ENCODE results near the gene FUS. TPM values are rescaled to one million over a fixed set of nuclear protein-coding genes. Genes with fewer than 3 reads are reported as not detected.

FUS gene
- polyA plus RNA-seq, 4 donors: 601 to 671 (median 647) TPM

GRCh38 chr16:31225193-31225592 is 45.3 kb downstream of the FUS start:
- DNase-seq (ENCODE audit: low read depth in 4 of 4, low spot score in 3 of 4): no peak

GRCh38 chr16:31228206-31228605 is 48.3 kb downstream of the FUS start:
- no peak for DNase-seq (ENCODE audit: low read depth in 4 of 4, low spot score in 3 of 4)

GRCh38 chr16:31229501-31229900 is 49.6 kb downstream of the FUS start:
- no peak for DNase-seq (ENCODE audit: low read depth in 4 of 4, low spot score in 3 of 4)

GRCh38 chr16:31238041-31238440 is 58.1 kb downstream of the FUS start:
- DNase-seq (ENCODE audit: low read depth in 4 of 4, low spot score in 3 of 4): no peak

Other genes starting within 250 kb of the FUS start
- 10 to 100 TPM; 18.9 to 24.1 (median 20.3) TPM for gene ORAI3, start 231.1 kb upstream of the FUS start, polyA plus RNA-seq (ENCODE audit: insufficient read length in 4 of 4)
- 10 to 100 TPM; 15.9 to 19.2 (median 16.4) TPM for gene SETD1A, start 222.4 kb upstream of the FUS start, polyA plus RNA-seq (ENCODE audit: insufficient read length in 4 of 4)
- 10 to 100 TPM in 1 of 4 donors, 1 to 10 TPM in 3; 9.4 to 10.1 (median 9.7) TPM for gene HSD3B7, start 194.9 kb upstream of the FUS start, polyA plus RNA-seq (ENCODE audit: insufficient read length in 4 of 4)
- 1 to 10 TPM in 3 of 4 donors, under 1 TPM in 1; 0.73 to 2.1 (median 1.2) TPM for gene STX1B, start 169.5 kb upstream of the FUS start, polyA plus RNA-seq (ENCODE audit: insufficient read length in 4 of 4)
- 10 to 100 TPM; 31.8 to 41.9 (median 35.2) TPM for gene STX4, start 146.6 kb upstream of the FUS start, polyA plus RNA-seq (ENCODE audit: insufficient read length in 4 of 4)
- 1 to 10 TPM; 3.9 to 7.6 (median 4.5) TPM for gene ZNF668, start 105.9 kb upstream of the FUS start, polyA plus RNA-seq (ENCODE audit: insufficient read length in 4 of 4)
- gene ZNF646, start 105.7 kb upstream of the FUS start, polyA plus RNA-seq (ENCODE audit: insufficient read length in 4 of 4): 10 to 100 TPM; 11.2 to 14.5 (median 13.0) TPM
- gene PRSS53, start 91.2 kb upstream of the FUS start, polyA plus RNA-seq (ENCODE audit: insufficient read length in 4 of 4): 1 to 10 TPM; 1.1 to 1.4 (median 1.2) TPM
- 10 to 100 TPM; 64.9 to 90.5 (median 71.9) TPM for gene VKORC1, start 85.3 kb upstream of the FUS start, polyA plus RNA-seq (ENCODE audit: insufficient read length in 4 of 4)
- 10 to 100 TPM; 32.9 to 50.8 (median 35.8) TPM for gene BCKDK, start 71.8 kb upstream of the FUS start, polyA plus RNA-seq (ENCODE audit: insufficient read length in 4 of 4)
- gene KAT8, start 62.5 kb upstream of the FUS start, polyA plus RNA-seq (ENCODE audit: insufficient read length in 4 of 4): 10 to 100 TPM; 63.3 to 68.3 (median 67.3) TPM
- gene PRSS8, start 44.4 kb upstream of the FUS start, polyA plus RNA-seq (ENCODE audit: insufficient read length in 4 of 4): 10 to 100 TPM; 58.9 to 87.4 (median 63.5) TPM
- gene PRSS36, start 30.1 kb upstream of the FUS start, polyA plus RNA-seq (ENCODE audit: insufficient read length in 4 of 4): 1 to 10 TPM; 1.2 to 1.8 (median 1.6) TPM
- gene PYCARD, start 22.6 kb downstream of the FUS start, polyA plus RNA-seq (ENCODE audit: insufficient read length in 4 of 4): 10 to 100 TPM in 3 of 4 donors, 1 to 10 TPM in 1; 9.1 to 13.4 (median 10.9) TPM
- gene TRIM72, start 34.0 kb downstream of the FUS start, polyA plus RNA-seq (ENCODE audit: insufficient read length in 4 of 4): under 1 TPM; 0.08 to 0.17 (median 0.11) TPM
- not detected for gene PYDC1, start 37.0 kb downstream of the FUS start, polyA plus RNA-seq (ENCODE audit: insufficient read length in 4 of 4)
- 1 to 10 TPM; 1.4 to 2.6 (median 1.8) TPM for gene ITGAM, start 79.8 kb downstream of the FUS start, polyA plus RNA-seq (ENCODE audit: insufficient read length in 4 of 4)
- gene ITGAX, start 175.0 kb downstream of the FUS start, polyA plus RNA-seq (ENCODE audit: insufficient read length in 4 of 4): 1 to 10 TPM in 2 of 4 donors, under 1 TPM in 2; 0.48 to 1.1 (median 0.89) TPM
- gene ITGAD, start 213.2 kb downstream of the FUS start, polyA plus RNA-seq (ENCODE audit: insufficient read length in 4 of 4): under 1 TPM; 0.07 to 0.29 (median 0.20) TPM
- gene COX6A2, start 248.2 kb downstream of the FUS start, polyA plus RNA-seq (ENCODE audit: insufficient read length in 4 of 4): 1 to 10 TPM in 1 of 4 donors, under 1 TPM in 3; 0.66 to 1.6 (median 0.77) TPM